K562 (cell line): Measurements from ENCODE around the gene SGPP2. TPM values are rescaled to one million over a fixed set of nuclear protein-coding genes. Genes with fewer than 3 reads are reported as not detected.

ENCODE experiments used
- ATAC-seq: fragments of 200-7000 bp; cut with Tn5 transposase; 3 replicates; pipeline ENCODE4 v1.9.1; 2020; ENCODE audit warnings: moderate library complexity
- BruUV-seq: library from RNA; stranded (reverse); fragments of 400-500 nt; replicated peaks from 2 replicates; lab custom pipeline; 2021; lab: Mats Ljungman, UMichigan
- CTCF ChIA-PET: fragments of 300-600 bp; formaldehyde crosslinking; extraction: SDS; loops from one replicate; lab custom pipeline; 2021; ENCODE audit warnings: low intra/inter-chr PET ratio; lab: Yijun Ruan, JAX
- POLR2A ChIA-PET: fragments of 300-600, 350-650 bp; sonication (Branson Sonifier 250); formaldehyde crosslinking; extraction: SDS; loops from one replicate; lab custom pipeline; 2021; ENCODE audit warnings: antibody characterized with exemption, inconsistent platforms; lab: Yijun Ruan, JAX
- DNase-seq, 4 experiments: peaks; one replicate each; pipeline versions ENCODE4 v3.0.0 to v3.0.0-alpha.2; 2011 to 2018; ENCODE audit warnings: low spot score in 3 of 4, mixed read lengths in 3 of 4; ENCODE audit errors: extremely low read depth in 1 of 4
- FAIRE-seq: peaks from 2 replicates; lab custom pipeline; 2011; peaks lifted over from hg19 to GRCh38; lab: Jason Lieb, UNC
- H2AFZ ChIP-seq: 2 replicates; pipeline ENCODE4 v1.6.0; 2011; ENCODE audit warnings: low read depth, low read length, control low read depth, inconsistent platforms
- H3K27ac ChIP-seq: fragments of 200-600 bp; 3 replicates; pipeline ENCODE4 v1.8.0; 2011; ENCODE audit warnings: low read depth, mild to moderate bottlenecking, control low read depth, inconsistent platforms, low read length, moderate library complexity, mixed read lengths; ENCODE audit errors: extremely low read depth
- H3K27me3 ChIP-seq, 2 experiments: fragments of 300-600 bp in 1 of 2; 2 replicates in 1 of 2; 3 replicates in 1 of 2; pipeline versions ENCODE4 v1.6.0 to v1.8.0; 2011; ENCODE audit warnings: inconsistent platforms in 2 of 2, low read length in 2 of 2, mild to moderate bottlenecking in 1 of 2, mixed read lengths in 1 of 2, moderate library complexity in 1 of 2; ENCODE audit not compliant: control insufficient read depth in 2 of 2, insufficient read depth in 2 of 2
- H3K36me3 ChIP-seq: fragments of 300-600 bp; 3 replicates; pipeline ENCODE4 v1.8.0; 2011; ENCODE audit warnings: mild to moderate bottlenecking, low read length, inconsistent platforms; ENCODE audit not compliant: control insufficient read depth, insufficient read depth
- H3K4me1 ChIP-seq, 2 experiments: fragments of 200-600 bp in 1 of 2; replicated peaks in 1 of 2; 2 replicates in 1 of 2; 3 replicates in 1 of 2; pipeline versions ENCODE4 v1.5.1 to v1.8.0; 2011; ENCODE audit warnings: inconsistent platforms in 2 of 2, low read length in 2 of 2, mild to moderate bottlenecking in 1 of 2, mixed read lengths in 1 of 2, moderate library complexity in 1 of 2; ENCODE audit not compliant: control insufficient read depth in 2 of 2, insufficient read depth in 2 of 2
- H3K4me2 ChIP-seq: 2 replicates; pipeline ENCODE4 v1.6.1; 2011; ENCODE audit warnings: low read length, control low read depth, inconsistent platforms, mixed read lengths; ENCODE audit not compliant: insufficient read depth
- H3K4me3 ChIP-seq: fragments of 200-600 bp; sonication (generic), shearing (Covaris generic); 2 replicates; pipeline ENCODE4 v1.5.1; 2016; ENCODE audit warnings: control low read depth, inconsistent platforms
- H3K79me2 ChIP-seq: fragments of 200-600 bp; 3 replicates; pipeline ENCODE4 v1.8.0; 2011; ENCODE audit warnings: low read length, inconsistent platforms; ENCODE audit not compliant: control insufficient read depth, insufficient read depth
- H3K9ac ChIP-seq, 2 experiments: 2 replicates each; pipeline versions ENCODE4 v1.6.0 to v1.6.1; 2011; ENCODE audit warnings: low read depth in 2 of 2, low read length in 2 of 2, control low read depth in 1 of 2, inconsistent platforms in 1 of 2, mild to moderate bottlenecking in 1 of 2, mixed read lengths in 1 of 2; ENCODE audit not compliant: insufficient read depth in 1 of 2
- H3K9me1 ChIP-seq: one replicate; pipeline ENCODE4 v1.6.0; 2011; ENCODE audit warnings: inconsistent platforms, mild to moderate bottlenecking, low read length, moderate library complexity; ENCODE audit not compliant: control insufficient read depth, insufficient read depth
- H3K9me3 ChIP-seq: replicated peaks from 2 replicates; pipeline ENCODE4 v1.5.1; 2011; ENCODE audit warnings: low read depth, low read length, inconsistent platforms; ENCODE audit not compliant: control insufficient read depth, insufficient read depth
- H4K20me1 ChIP-seq: replicated peaks from 2 replicates; pipeline ENCODE4 v1.6.1; 2011; ENCODE audit warnings: low read length, inconsistent platforms, mixed read lengths; ENCODE audit not compliant: control insufficient read depth, insufficient read depth
- E2F4 ChIP-seq: sonication (generic); formaldehyde crosslinking; IDR thresholded peaks from 2 replicates; pipeline ENCODE4 v1.8.0; 2022; ENCODE audit warnings: mild to moderate bottlenecking, low read depth, missing genetic modification reagents
- ESRRA ChIP-seq: fragments of 450-650 bp; IDR thresholded peaks from 2 replicates; pipeline ENCODE4 v1.6.1; 2014; ENCODE audit warnings: low read depth, mild to moderate bottlenecking, moderate library complexity, borderline replicate concordance
- ESRRB ChIP-seq: fragments of 250-450 bp; sonication (Bioruptor Pico); IDR thresholded peaks from 2 replicates; pipeline ENCODE4 v1.5.0; 2020; ENCODE audit warnings: mild to moderate bottlenecking, moderate library complexity, borderline replicate concordance
- NR2F6 ChIP-seq: fragments of 450-650 bp; formaldehyde crosslinking; IDR thresholded peaks from 2 replicates; pipeline ENCODE4 v1.4.0; 2020; ENCODE audit warnings: mild to moderate bottlenecking
- RBM34 ChIP-seq: fragments of 200-400 bp; formaldehyde crosslinking; IDR thresholded peaks from 2 replicates; pipeline ENCODE4 v1.6.1; 2018; ENCODE audit warnings: low read length, borderline replicate concordance; ENCODE audit not compliant: insufficient read depth
- TAF7 ChIP-seq: fragments of 450-650 bp; IDR thresholded peaks from 2 replicates; pipeline ENCODE4 v1.6.1; 2016; ENCODE audit warnings: missing genetic modification characterization, missing compliant biosample characterization
- TARDBP ChIP-seq: fragments of 450-650 bp; IDR thresholded peaks from 2 replicates; pipeline ENCODE4 v1.6.1; 2016
- ZNF217 ChIP-seq: sonication (generic); formaldehyde crosslinking; IDR thresholded peaks from 2 replicates; pipeline ENCODE4 v1.8.0; 2022; ENCODE audit warnings: mild to moderate bottlenecking, missing genetic modification reagents
- ZNF274 ChIP-seq: IDR thresholded peaks from 2 replicates; pipeline ENCODE4 v1.6.1; 2011; ENCODE audit warnings: low read depth, mild to moderate bottlenecking, low read length, moderate library complexity, borderline replicate concordance
- ZNF280A ChIP-seq: fragments of 450-650 bp; IDR thresholded peaks from 2 replicates; pipeline ENCODE4 v1.6.1; 2018; ENCODE audit warnings: mild to moderate bottlenecking, low read depth; ENCODE audit not compliant: partially characterized antibody
- WGBS: fragments of 100-300 bp; shearing (Covaris generic); methylation state at CpG from one replicate; pipeline ENCODE4 v1.1.6; 2016; ENCODE audit warnings: low coverage, mixed read lengths; ENCODE audit not compliant: insufficient coverage; ENCODE audit errors: missing lambda C conversion rate; 5-methylcytosine and 5-hydroxymethylcytosine counted together
- in situ Hi-C: fragments of 300-500 bp; cut with MboI; formaldehyde crosslinking; loops from 4 replicates; pipeline ENCODE4 v1.15.0; 2018; ENCODE audit warnings: inconsistent platforms, mixed read lengths
- intact Hi-C: fragments of 100-400 bp; cut with micrococcal nuclease; formaldehyde crosslinking; loops from 2 replicates; pipeline ENCODE4 v1.14.2; 2022
- polyA plus RNA-seq, 8 experiments: library from polyadenylated mRNA; depleted of rRNA in 4 of 8; stranded (reverse) in 5 of 8; unstranded in 3 of 8; fragments of >200 nt; fragmentation: Nextera tagmentation in 2 of 8; fragmentation: Illumina TruSeq in 1 of 8; extraction: Ambion mirVana in 2 of 8; extraction: Trizol in 1 of 8; gene quantifications; 2 replicates each; pipeline versions ENCODE4 v1.2.1 to v1.2.3, GENCODE V29; 2011 to 2014; ENCODE audit warnings: inconsistent platforms in 1 of 8, missing spikeins in 1 of 8
- total RNA-seq, 7 experiments: library from RNA; depleted of rRNA in 6 of 7; stranded (reverse); fragments of >200 nt in 6 of 7; fragmentation: Illumina TruSeq in 2 of 7; extraction: Trizol in 2 of 7; gene quantifications; 2 replicates each; pipeline versions ENCODE4 v1.2.1 to v1.2.3, GENCODE V29; 2011 to 2021; ENCODE audit warnings: low replicate concordance in 1 of 7
- TF ChIP-seq, protein P1 (sequence below): fragments of 250-450 bp; sonication (Bioruptor Pico); IDR thresholded peaks from 2 replicates; pipeline ENCODE4 v1.8.0; 2021; ENCODE audit warnings: borderline replicate concordance, mild to moderate bottlenecking, moderate library complexity; ENCODE audit not compliant: poor library complexity, severe bottlenecking
- TF ChIP-seq, protein P2 (sequence below): fragments of 150-350 bp; conservative IDR thresholded peaks from 2 replicates; pipeline ENCODE4 v1.6.1; 2014; ENCODE audit warnings: low read length

Gene SGPP2
- total and polyA plus RNA-seq, 9 of the 15 experiments (the other 6 are each of a cell fraction or from before 2014, with no cell fraction given): 0.01 to 0.04 TPM; not detected in 7

GRCh38 chr2:222423632-222424275, 589 bp upstream of the SGPP2 start (continued):
- TF ChIP-seq ZNF217: no peak
- TF ChIP-seq, protein P1, sequence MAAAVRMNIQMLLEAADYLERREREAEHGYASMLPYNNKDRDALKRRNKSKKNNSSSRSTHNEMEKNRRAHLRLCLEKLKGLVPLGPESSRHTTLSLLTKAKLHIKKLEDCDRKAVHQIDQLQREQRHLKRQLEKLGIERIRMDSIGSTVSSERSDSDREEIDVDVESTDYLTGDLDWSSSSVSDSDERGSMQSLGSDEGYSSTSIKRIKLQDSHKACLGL (CRISPR knock-in tag): no peak
- no peak for TF ChIP-seq E2F4 (CRISPR knock-in tag)
- TF ChIP-seq ESRRA: no peak
- TF ChIP-seq TARDBP: no peak

DNA sequence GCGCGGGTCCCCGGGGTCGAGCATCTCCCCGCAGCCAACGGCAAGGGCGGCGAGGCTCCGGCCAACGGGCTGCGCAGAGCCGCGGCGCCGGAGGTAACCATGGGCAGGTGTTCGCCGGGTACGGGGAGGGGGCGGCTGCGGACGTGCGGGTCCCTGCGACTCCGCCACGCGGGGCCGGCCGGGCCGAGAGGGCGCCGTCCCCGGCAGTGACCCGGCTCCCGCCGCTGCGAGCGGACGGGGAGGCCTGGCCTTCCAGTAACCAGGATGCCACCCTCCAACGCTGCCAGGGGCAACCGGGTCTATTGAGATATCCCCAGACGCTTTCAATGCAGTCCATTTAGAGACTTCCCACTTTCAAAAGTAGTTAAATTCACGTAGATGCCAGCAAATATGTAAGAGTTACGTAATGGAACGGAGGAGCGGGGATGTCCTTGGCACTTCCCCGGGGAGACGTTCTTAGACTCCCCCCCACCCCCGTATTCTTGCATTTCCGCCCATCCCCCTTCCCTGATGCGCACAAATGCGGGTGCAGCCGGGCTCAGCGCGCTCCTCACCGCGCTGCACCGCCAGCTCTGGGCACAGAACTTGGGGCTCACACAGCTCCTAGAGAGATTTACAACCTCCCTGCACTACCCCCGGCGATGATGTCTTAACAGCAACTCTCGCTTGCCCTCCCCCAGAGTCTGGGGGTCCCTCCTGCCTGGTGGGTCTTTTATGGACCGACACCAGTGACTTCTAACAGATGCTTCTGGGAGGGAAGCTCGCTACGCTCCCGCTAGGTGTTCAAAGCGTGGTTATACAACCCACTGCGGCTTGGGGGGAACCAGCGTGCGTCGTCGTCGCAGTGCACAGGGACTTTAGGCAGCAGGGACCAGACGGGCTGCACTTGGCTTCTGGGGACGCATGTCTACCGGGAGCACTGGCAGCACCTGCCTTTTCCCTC, 657 bp downstream of the SGPP2 start:
- ATAC-seq (no peak), DNase-seq (no peak), FAIRE-seq (no peak)
- Histone ChIP-seq H3K4me1 (no peaks in the 10 kb centered on the region), H3K9me3 (no peaks in the 10 kb centered on the region), H3K9ac (no peak overlapping the region), H3K36me3 (no peaks in the 10 kb centered on the region), H2AFZ (no peak overlapping the region), H3K79me2 (no peaks in the 10 kb centered on the region), H3K4me2 (no peak overlapping the region), H3K4me3 (no peak overlapping the region), H3K27me3 (peaks cover 0 to 10% of the 10 kb centered on the region in 2 experiments; a peak in 3 of 5 replicates), H3K9me1 (no peaks in the 10 kb centered on the region), H3K27ac (no peak overlapping the region), H4K20me1 (no peaks in the 10 kb centered on the region)
- 4% methylated on average over 23 of the region's 74 CpGs for WGBS
- CTCF ChIA-PET: no interaction called here
- intact Hi-C loops: no loop called here
- POLR2A ChIA-PET: no interaction called here
- in situ Hi-C loops: no loop called here
- no TSS peak for BruUV-seq
- TF ChIP-seq RBM34 (no peak), NR2F6 (CRISPR knock-in tag) (no peak), ZNF274 (no peak), TAF7 (tag) (no peak), ESRRB (CRISPR knock-in tag) (no peak), ZNF280A (no peak)
- TF ChIP-seq, protein P2, sequence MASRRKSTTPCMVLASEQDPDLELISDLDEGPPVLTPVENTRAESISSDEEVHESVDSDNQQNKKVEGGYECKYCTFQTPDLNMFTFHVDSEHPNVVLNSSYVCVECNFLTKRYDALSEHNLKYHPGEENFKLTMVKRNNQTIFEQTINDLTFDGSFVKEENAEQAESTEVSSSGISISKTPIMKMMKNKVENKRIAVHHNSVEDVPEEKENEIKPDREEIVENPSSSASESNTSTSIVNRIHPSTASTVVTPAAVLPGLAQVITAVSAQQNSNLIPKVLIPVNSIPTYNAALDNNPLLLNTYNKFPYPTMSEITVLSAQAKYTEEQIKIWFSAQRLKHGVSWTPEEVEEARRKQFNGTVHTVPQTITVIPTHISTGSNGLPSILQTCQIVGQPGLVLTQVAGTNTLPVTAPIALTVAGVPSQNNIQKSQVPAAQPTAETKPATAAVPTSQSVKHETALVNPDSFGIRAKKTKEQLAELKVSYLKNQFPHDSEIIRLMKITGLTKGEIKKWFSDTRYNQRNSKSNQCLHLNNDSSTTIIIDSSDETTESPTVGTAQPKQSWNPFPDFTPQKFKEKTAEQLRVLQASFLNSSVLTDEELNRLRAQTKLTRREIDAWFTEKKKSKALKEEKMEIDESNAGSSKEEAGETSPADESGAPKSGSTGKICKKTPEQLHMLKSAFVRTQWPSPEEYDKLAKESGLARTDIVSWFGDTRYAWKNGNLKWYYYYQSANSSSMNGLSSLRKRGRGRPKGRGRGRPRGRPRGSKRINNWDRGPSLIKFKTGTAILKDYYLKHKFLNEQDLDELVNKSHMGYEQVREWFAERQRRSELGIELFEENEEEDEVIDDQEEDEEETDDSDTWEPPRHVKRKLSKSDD: no peak
